Osteoblast (primary cell): Measurements from ENCODE around the gene ATP13A3. TPM values are rescaled to one million over a fixed set of nuclear protein-coding genes. Genes with fewer than 3 reads are reported as not detected.

Experiments
- DNase-seq: peaks from one replicate; pipeline ENCODE4 v3.0.0; 2011; ENCODE audit warnings: low spot score, mixed read lengths; ENCODE audit not compliant: insufficient read length; ENCODE audit errors: missing footprints
- H2AFZ ChIP-seq: 2 replicates; pipeline ENCODE4 v1.6.0; 2011; ENCODE audit warnings: mild to moderate bottlenecking, low read length
- H3K27ac ChIP-seq: 2 replicates; pipeline ENCODE4 v1.5.1; 2011; ENCODE audit warnings: mild to moderate bottlenecking, low read depth, low read length, moderate library complexity
- H3K27me3 ChIP-seq: 2 replicates; pipeline ENCODE4 v1.6.0; 2012; ENCODE audit warnings: mild to moderate bottlenecking, control low read depth, inconsistent platforms, low read length, moderate library complexity; ENCODE audit not compliant: insufficient read depth
- H3K36me3 ChIP-seq: 2 replicates; pipeline ENCODE4 v1.5.1; 2011; ENCODE audit warnings: mild to moderate bottlenecking, low read length, control low read depth, moderate library complexity; ENCODE audit not compliant: insufficient read depth
- H3K4me1 ChIP-seq: 2 replicates; pipeline ENCODE4 v1.5.1; 2011; ENCODE audit warnings: mild to moderate bottlenecking, low read length, control low read depth, moderate library complexity; ENCODE audit not compliant: insufficient read depth
- H3K4me2 ChIP-seq: 2 replicates; pipeline ENCODE4 v1.6.0; 2011; ENCODE audit warnings: mild to moderate bottlenecking, low read length; ENCODE audit not compliant: insufficient read depth
- H3K4me3 ChIP-seq: fragments of 200-600 bp; sonication (generic); 3 replicates; pipeline ENCODE4 v1.5.1; 2012; ENCODE audit warnings: mild to moderate bottlenecking, low read length, inconsistent platforms; ENCODE audit not compliant: insufficient read depth
- H3K79me2 ChIP-seq: 2 replicates; pipeline ENCODE4 v1.6.0; 2012; ENCODE audit warnings: mild to moderate bottlenecking, low read length, control low read depth, inconsistent platforms; ENCODE audit not compliant: insufficient read depth
- H3K9me3 ChIP-seq: 2 replicates; pipeline ENCODE4 v1.5.1; 2011; ENCODE audit warnings: low read depth, low read length, control low read depth
- H4K20me1 ChIP-seq: 2 replicates; pipeline ENCODE4 v1.6.0; 2012; ENCODE audit warnings: mild to moderate bottlenecking, low read length, control low read depth; ENCODE audit not compliant: insufficient read depth
- CTCF ChIP-seq: IDR thresholded peaks from 2 replicates; pipeline ENCODE4 v1.5.1; 2011; ENCODE audit warnings: mild to moderate bottlenecking, low read depth, low read length, moderate library complexity; ENCODE audit errors: extremely low read depth
- total RNA-seq: library from RNA; depleted of rRNA; stranded (reverse); fragments of >200 nt; gene quantifications from 2 replicates; pipeline ENCODE4 v1.2.3, GENCODE V29; 2012

The ATP13A3 gene
- total RNA-seq, 1 donor: 311 TPM

- Histone ChIP-seq H3K9me3 (no peaks in the 10 kb centered on the region), H3K79me2 (no peaks in the 10 kb centered on the region), H3K4me1 (peaks cover 3% of the 10 kb centered on the region), H3K4me3 (no peak overlapping the region), H3K27ac (no peak overlapping the region), H3K27me3 (no peaks in the 10 kb centered on the region), H3K4me2 (no peak overlapping the region), H4K20me1 (peaks cover 4% of the 10 kb centered on the region), H3K36me3 (peaks cover 16% of the 10 kb centered on the region), H2AFZ (no peak overlapping the region)
- no peak for DNase-seq
- no peak for TF ChIP-seq CTCF
Measured at GRCh38 chr3:194399874-194400411, 86.9 kb downstream of the ATP13A3 start.

- TF ChIP-seq CTCF: no peak
- H3K4me3 ChIP-seq: peak within 1 kb of the TSS; percentile 49
- no peak within 1 kb of the TSS for H3K27ac ChIP-seq
- H3K27me3 ChIP-seq: no peaks in the 10 kb centered on the region
- H2AFZ ChIP-seq: peak within 1 kb of the TSS; percentile 6
- no peak for DNase-seq
- H3K4me1 ChIP-seq: peaks cover 3% of the 10 kb centered on the region
- peaks cover 9% of the 10 kb centered on the region for H3K36me3 ChIP-seq
- H3K4me2 ChIP-seq: peak within 1 kb of the TSS; percentile 55
- H3K79me2 ChIP-seq: no peaks in the 10 kb centered on the region
- H4K20me1 ChIP-seq: peaks cover 1% of the 10 kb centered on the region
- H3K9me3 ChIP-seq: no peaks in the 10 kb centered on the region
Measured at GRCh38 chr3:194399166-194399565, 87.6 kb downstream of the ATP13A3 start, which contains the start of gene GP5. Gene GP5, minus strand, starts transcription at chr3:194399266. Its CDS starts 984 bp downstream, at chr3:194398282.

GRCh38 chr3:194397757-194398312, 89.0 kb downstream of the ATP13A3 start:
- no peak for TF ChIP-seq CTCF
- Histone ChIP-seq H4K20me1 (no peaks in the 10 kb centered on the region), H3K36me3 (no peaks in the 10 kb centered on the region), H3K4me1 (peaks cover 3% of the 10 kb centered on the region), H3K27me3 (peaks cover 3% of the 10 kb centered on the region), H3K79me2 (no peaks in the 10 kb centered on the region), H3K9me3 (no peaks in the 10 kb centered on the region), H3K4me2 (peak overlapping the region; percentile 55), H2AFZ (peak overlapping the region; percentile 6), H3K27ac (no peak overlapping the region), H3K4me3 (peak overlapping the region; percentile 49)
- DNase-seq: peak; percentile 88

GRCh38 chr3:194396859-194397756, 89.7 kb downstream of the ATP13A3 start:
- H3K27ac ChIP-seq: no peak overlapping the region
- no peak for DNase-seq
- H3K4me3 ChIP-seq: no peak overlapping the region
- H4K20me1 ChIP-seq: no peaks in the 10 kb centered on the region
- H3K27me3 ChIP-seq: peaks cover 5% of the 10 kb centered on the region
- peak overlapping the region; percentile 55 for H3K4me2 ChIP-seq
- H3K9me3 ChIP-seq: no peaks in the 10 kb centered on the region
- H2AFZ ChIP-seq: no peak overlapping the region
- no peak for TF ChIP-seq CTCF
- H3K36me3 ChIP-seq: no peaks in the 10 kb centered on the region
- H3K4me1 ChIP-seq: peaks cover 3% of the 10 kb centered on the region
- H3K79me2 ChIP-seq: no peaks in the 10 kb centered on the region
